NAMALWA (cell line): Measurements from ENCODE around the gene TSNAX.
A peak's percentile ranks its signal among the peaks of the same experiment; 100 is the strongest.
"Not testable (repeated sequence)": the region's sequence is repeated elsewhere in the genome, so short reads cannot be mapped to it uniquely, and the experiment has no call there.

Experiments used
- DNase-seq: peaks from one replicate; pipeline ENCODE4 v3.0.0-alpha.2; 2015; ENCODE audit warnings: low spot score

The TSNAX gene

GRCh38 chr1:231528172-231529029 is at the start of gene TSNAX:
Gene TSNAX (plus strand): TSS chr1:231528669. CDS start chr1:231528811, 142 bp downstream.
- DNase-seq, result peak; percentile 94

- no peak for DNase-seq
Measured at GRCh38 chr1:231478811-231479210, 49.7 kb upstream of the TSNAX start.

- no peak for DNase-seq
Measured at GRCh38 chr1:231480008-231480407, 48.5 kb upstream of the TSNAX start.

GRCh38 chr1:231481289-231481688 is 47.2 kb upstream of the TSNAX start:
- no peak for DNase-seq

GRCh38 chr1:231485029-231485784 is 43.3 kb upstream of the TSNAX start:
- DNase-seq, result no peak

GRCh38 chr1:231487019-231487418 is 41.5 kb upstream of the TSNAX start:
- DNase-seq, result no peak

- DNase-seq, result no peak
Measured at GRCh38 chr1:231487910-231488309, 40.6 kb upstream of the TSNAX start.

GRCh38 chr1:231493421-231494185 is 34.9 kb upstream of the TSNAX start:
- no peak for DNase-seq

- DNase-seq, result no peak
Measured at GRCh38 chr1:231494439-231495110, 33.9 kb upstream of the TSNAX start.

- DNase-seq, result no peak
Measured at GRCh38 chr1:231497629-231498152, 30.8 kb upstream of the TSNAX start.

GRCh38 chr1:231499148-231499763 is 29.2 kb upstream of the TSNAX start:
- DNase-seq, result no peak

GRCh38 chr1:231500666-231501065 is 27.8 kb upstream of the TSNAX start:
- DNase-seq, result no peak

- DNase-seq, result not testable (repeated sequence)
Measured at GRCh38 chr1:231503168-231503567, 25.3 kb upstream of the TSNAX start.

GRCh38 chr1:231507476-231508355 is 20.8 kb upstream of the TSNAX start:
- no peak for DNase-seq

- DNase-seq, result no peak
Measured at GRCh38 chr1:231508497-231508896, 20.0 kb upstream of the TSNAX start.

GRCh38 chr1:231508941-231509340 is 19.5 kb upstream of the TSNAX start:
- no peak for DNase-seq

- no peak for DNase-seq
Measured at GRCh38 chr1:231512147-231512698, 16.2 kb upstream of the TSNAX start.

GRCh38 chr1:231515748-231516147 is 12.7 kb upstream of the TSNAX start:
- DNase-seq, result peak; percentile 57

- DNase-seq, result no peak
Measured at GRCh38 chr1:231517076-231517475, 11.4 kb upstream of the TSNAX start.
